WTC11 (cell line): ENCODE measurements around the gene ARHGEF12. TPM values are rescaled to one million over a fixed set of nuclear protein-coding genes. Genes with fewer than 3 reads are reported as not detected.

Experiments
- ATAC-seq: fragments of 200-7000 bp; cut with Tn5 transposase; 2 replicates; pipeline ENCODE4 v1.10.0; 2021; ENCODE audit warnings: mild to moderate bottlenecking, moderate library complexity
- CTCF ChIA-PET: fragments of 300-600 bp; sonication (Branson Sonifier 250); formaldehyde crosslinking; loops from one replicate; lab custom pipeline; 2021; ENCODE audit warnings: antibody characterized with exemption; lab: Charles Lee
- POLR2A ChIA-PET: fragments of 350-600 bp; sonication (Branson Sonifier 250); formaldehyde crosslinking; loops from one replicate; lab custom pipeline; 2021; ENCODE audit warnings: antibody characterized with exemption; lab: Charles Lee
- DNase-seq: peaks from one replicate; pipeline ENCODE4 v3.0.0; 2021; ENCODE audit warnings: low spot score
- H3K27ac Mint-ChIP-seq: 2 replicates; pipeline ENCODE4 v1.8.0; 2021; ENCODE audit warnings: mixed read lengths
- H3K27me3 Mint-ChIP-seq: 2 replicates; pipeline ENCODE4 v1.8.0; 2021; ENCODE audit warnings: low read depth, mild to moderate bottlenecking, moderate library complexity, mixed read lengths
- H3K36me3 Mint-ChIP-seq: 2 replicates; pipeline ENCODE4 v1.8.0; 2021; ENCODE audit warnings: mixed read lengths
- H3K4me1 Mint-ChIP-seq: 2 replicates; pipeline ENCODE4 v1.8.0; 2022; ENCODE audit warnings: mixed read lengths
- H3K4me3 Mint-ChIP-seq: 2 replicates; pipeline ENCODE4 v1.8.0; 2021; ENCODE audit warnings: mild to moderate bottlenecking, moderate library complexity, mixed read lengths
- H3K9me3 Mint-ChIP-seq: 2 replicates; pipeline ENCODE4 v1.8.0; 2021; ENCODE audit warnings: mixed read lengths
- ARID4B ChIP-seq: sonication (generic); formaldehyde crosslinking; IDR thresholded peaks from 2 replicates; pipeline ENCODE4 v1.8.0; 2023; ENCODE audit warnings: missing genetic modification reagents, mild to moderate bottlenecking, borderline replicate concordance
- CREM ChIP-seq: sonication (generic); formaldehyde crosslinking; IDR thresholded peaks from 2 replicates; pipeline ENCODE4 v1.8.1; 2022; ENCODE audit warnings: mild to moderate bottlenecking, missing genetic modification reagents, moderate library complexity
- ELF4 ChIP-seq: sonication (generic); formaldehyde crosslinking; IDR thresholded peaks from 2 replicates; pipeline ENCODE4 v1.8.1; 2022; ENCODE audit warnings: low read depth, mild to moderate bottlenecking, moderate library complexity, missing genetic modification reagents
- ERG ChIP-seq: fragments of 250-450 bp; sonication (Bioruptor Pico); IDR thresholded peaks from 2 replicates; pipeline ENCODE4 v1.8.0; 2021; ENCODE audit warnings: mild to moderate bottlenecking
- ESRRA ChIP-seq: sonication (generic); formaldehyde crosslinking; IDR thresholded peaks from 2 replicates; pipeline ENCODE4 v1.8.1; 2022; ENCODE audit warnings: mild to moderate bottlenecking, missing genetic modification reagents, borderline replicate concordance
- FOXP1 ChIP-seq: sonication (generic); formaldehyde crosslinking; IDR thresholded peaks from 2 replicates; pipeline ENCODE4 v1.8.0; 2022; ENCODE audit warnings: missing genetic modification reagents, mild to moderate bottlenecking, moderate library complexity, borderline replicate concordance
- FOXP4 ChIP-seq: sonication (generic); formaldehyde crosslinking; IDR thresholded peaks from 2 replicates; pipeline ENCODE4 v1.8.0; 2022; ENCODE audit warnings: mild to moderate bottlenecking, missing genetic modification reagents
- JUN ChIP-seq: sonication (generic); formaldehyde crosslinking; IDR thresholded peaks from 2 replicates; pipeline ENCODE4 v1.8.0; 2023; ENCODE audit warnings: mild to moderate bottlenecking, missing genetic modification reagents
- NFATC4 ChIP-seq: fragments of 250-450 bp; sonication (Bioruptor Pico); IDR thresholded peaks from 2 replicates; pipeline ENCODE4 v1.9.0; 2021; ENCODE audit warnings: mild to moderate bottlenecking
- OVOL2 ChIP-seq: fragments of 250-450 bp; sonication (Bioruptor Pico); IDR thresholded peaks from 2 replicates; pipeline ENCODE4 v1.9.0; 2021; ENCODE audit warnings: mild to moderate bottlenecking, borderline replicate concordance
- total RNA-seq: library from RNA; stranded (reverse); gene quantifications from 3 replicates; pipeline ENCODE4 v1.2.3, GENCODE V29; 2021
- TF ChIP-seq, protein P1 (sequence below): sonication (generic); formaldehyde crosslinking; IDR thresholded peaks from 2 replicates; pipeline ENCODE4 v1.8.1; 2023; ENCODE audit warnings: mild to moderate bottlenecking, missing genetic modification reagents, moderate library complexity
- TF ChIP-seq, protein P2 (sequence below): sonication (generic); formaldehyde crosslinking; IDR thresholded peaks from 2 replicates; pipeline ENCODE4 v1.8.1; 2022; ENCODE audit warnings: mild to moderate bottlenecking, moderate library complexity, missing genetic modification reagents
- TF ChIP-seq, protein P3 (sequence below): sonication (generic); formaldehyde crosslinking; conservative IDR thresholded peaks from 2 replicates; pipeline ENCODE4 v1.8.1; 2023; ENCODE audit warnings: mild to moderate bottlenecking, low read depth, missing genetic modification reagents, moderate library complexity
- TF ChIP-seq, protein P4 (sequence below): sonication (generic); formaldehyde crosslinking; IDR thresholded peaks from 2 replicates; pipeline ENCODE4 v1.8.1; 2022; ENCODE audit warnings: missing genetic modification reagents, borderline replicate concordance
- TF ChIP-seq, protein P5 (sequence below): fragments of 250-450 bp; sonication (Bioruptor Pico); IDR thresholded peaks from 2 replicates; pipeline ENCODE4 v1.9.0; 2021; ENCODE audit warnings: mild to moderate bottlenecking

ARHGEF12 gene
- total RNA-seq, 1 experiment from 2014 or later = 35.8 TPM

DNA sequence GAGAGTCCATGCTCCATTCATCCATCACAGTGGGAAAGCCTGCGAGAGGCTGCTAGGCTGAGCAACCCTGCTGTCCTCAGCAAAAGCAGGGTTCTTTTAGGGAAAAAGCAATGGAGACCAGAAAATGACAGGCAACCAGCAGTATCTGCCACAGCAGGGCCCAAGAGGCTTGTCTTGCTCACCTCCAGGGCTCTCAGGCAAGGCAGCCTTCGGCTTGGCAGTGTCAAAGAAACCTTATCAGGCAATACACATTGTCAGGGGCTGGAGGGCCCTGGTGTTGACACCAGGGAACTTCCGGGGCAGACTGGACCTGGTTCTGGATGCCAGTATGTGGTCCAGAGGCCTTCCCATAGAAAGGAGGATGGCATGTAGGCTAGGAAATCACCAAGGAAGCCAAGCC, 21.4 kb upstream of the ARHGEF12 start (continued):
- TF ChIP-seq, protein P1, sequence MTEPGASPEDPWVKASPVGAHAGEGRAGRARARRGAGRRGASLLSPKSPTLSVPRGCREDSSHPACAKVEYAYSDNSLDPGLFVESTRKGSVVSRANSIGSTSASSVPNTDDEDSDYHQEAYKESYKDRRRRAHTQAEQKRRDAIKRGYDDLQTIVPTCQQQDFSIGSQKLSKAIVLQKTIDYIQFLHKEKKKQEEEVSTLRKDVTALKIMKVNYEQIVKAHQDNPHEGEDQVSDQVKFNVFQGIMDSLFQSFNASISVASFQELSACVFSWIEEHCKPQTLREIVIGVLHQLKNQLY = no peak
- TF ChIP-seq OVOL2 (CRISPR knock-in tag) = no peak
- TF ChIP-seq, protein P2, sequence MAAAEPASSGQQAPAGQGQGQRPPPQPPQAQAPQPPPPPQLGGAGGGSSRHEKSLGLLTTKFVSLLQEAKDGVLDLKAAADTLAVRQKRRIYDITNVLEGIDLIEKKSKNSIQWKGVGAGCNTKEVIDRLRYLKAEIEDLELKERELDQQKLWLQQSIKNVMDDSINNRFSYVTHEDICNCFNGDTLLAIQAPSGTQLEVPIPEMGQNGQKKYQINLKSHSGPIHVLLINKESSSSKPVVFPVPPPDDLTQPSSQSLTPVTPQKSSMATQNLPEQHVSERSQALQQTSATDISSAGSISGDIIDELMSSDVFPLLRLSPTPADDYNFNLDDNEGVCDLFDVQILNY (CRISPR knock-in tag) = no peak
- no peak for TF ChIP-seq ELF4 (CRISPR knock-in tag)
- no peak for TF ChIP-seq FOXP4 (CRISPR knock-in tag)
- TF ChIP-seq, all 79 proteins: peak for 0

DNA sequence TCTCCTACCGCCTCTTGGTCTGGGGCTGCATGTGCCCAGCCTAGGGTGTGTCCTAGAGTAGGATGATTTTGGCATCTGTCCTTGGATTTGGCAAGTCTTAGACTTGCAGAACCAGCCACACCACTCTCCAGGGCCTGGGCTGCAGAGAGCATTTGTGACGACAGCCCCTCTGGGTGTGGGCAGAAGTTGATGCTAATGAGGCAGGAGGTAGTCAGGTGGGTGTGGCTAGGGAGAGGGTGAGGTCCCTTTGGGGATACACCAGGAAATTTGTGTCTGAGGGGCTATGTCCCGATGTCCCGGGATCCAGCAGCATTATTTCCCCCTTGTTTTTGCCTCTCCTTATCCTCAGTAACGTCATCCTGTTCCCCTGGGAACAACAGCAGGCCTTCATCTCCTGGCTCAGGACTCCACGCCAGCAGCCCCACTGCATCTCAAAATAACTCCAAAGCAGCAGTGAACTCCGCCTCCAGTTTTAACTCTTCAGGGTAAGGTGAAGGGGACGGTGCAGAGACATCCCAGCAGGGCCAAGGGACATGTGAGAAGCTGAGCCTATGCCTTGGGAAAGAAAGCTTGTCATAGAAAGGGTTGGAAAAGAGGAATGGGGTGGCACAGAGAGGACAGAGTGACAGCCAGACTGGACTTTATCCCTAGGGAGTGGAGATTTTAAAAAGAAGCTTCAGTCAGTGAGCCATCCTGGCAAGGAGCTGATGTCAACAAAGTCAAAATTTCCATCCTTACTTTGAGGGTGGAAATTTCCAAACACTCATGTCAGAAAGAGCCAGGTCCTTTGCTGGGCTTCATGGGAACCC, 19.1 kb upstream of the ARHGEF12 start:
- ATAC-seq (peak; percentile 98), DNase-seq (peak; percentile 42)
- Mint-ChIP-seq H3K4me1 (peaks cover 19% of the 10 kb centered on the region), H3K27me3 (peaks cover 2% of the 10 kb centered on the region; the same call in 1 of the 2 replicates), H3K4me3 (peak overlapping the region; percentile 57), H3K9me3 (no peaks in the 10 kb centered on the region), H3K27ac (peak overlapping the region; percentile 84; the same call in 1 of the 2 replicates), H3K36me3 (no peaks in the 10 kb centered on the region)
- CTCF ChIA-PET = interaction anchor here (0.9 to 2.0 kb wide), 4 partner anchors 14 to 87 kb away, joined by 3 to 25 read pairs (median 6); no protein-coding TSS in a partner anchor
- POLR2A ChIA-PET = interaction anchor here (0.6 to 1.8 kb wide), 2 partner anchors 81 to 137 kb away, joined by 3 to 4 read pairs; no protein-coding TSS in a partner anchor
- TF ChIP-seq, protein P3, sequence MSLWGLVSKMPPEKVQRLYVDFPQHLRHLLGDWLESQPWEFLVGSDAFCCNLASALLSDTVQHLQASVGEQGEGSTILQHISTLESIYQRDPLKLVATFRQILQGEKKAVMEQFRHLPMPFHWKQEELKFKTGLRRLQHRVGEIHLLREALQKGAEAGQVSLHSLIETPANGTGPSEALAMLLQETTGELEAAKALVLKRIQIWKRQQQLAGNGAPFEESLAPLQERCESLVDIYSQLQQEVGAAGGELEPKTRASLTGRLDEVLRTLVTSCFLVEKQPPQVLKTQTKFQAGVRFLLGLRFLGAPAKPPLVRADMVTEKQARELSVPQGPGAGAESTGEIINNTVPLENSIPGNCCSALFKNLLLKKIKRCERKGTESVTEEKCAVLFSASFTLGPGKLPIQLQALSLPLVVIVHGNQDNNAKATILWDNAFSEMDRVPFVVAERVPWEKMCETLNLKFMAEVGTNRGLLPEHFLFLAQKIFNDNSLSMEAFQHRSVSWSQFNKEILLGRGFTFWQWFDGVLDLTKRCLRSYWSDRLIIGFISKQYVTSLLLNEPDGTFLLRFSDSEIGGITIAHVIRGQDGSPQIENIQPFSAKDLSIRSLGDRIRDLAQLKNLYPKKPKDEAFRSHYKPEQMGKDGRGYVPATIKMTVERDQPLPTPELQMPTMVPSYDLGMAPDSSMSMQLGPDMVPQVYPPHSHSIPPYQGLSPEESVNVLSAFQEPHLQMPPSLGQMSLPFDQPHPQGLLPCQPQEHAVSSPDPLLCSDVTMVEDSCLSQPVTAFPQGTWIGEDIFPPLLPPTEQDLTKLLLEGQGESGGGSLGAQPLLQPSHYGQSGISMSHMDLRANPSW = no peak
- no peak for TF ChIP-seq NFATC4 (CRISPR knock-in tag)
- TF ChIP-seq ERG = no peak
- no peak for TF ChIP-seq CREM (CRISPR knock-in tag)
- TF ChIP-seq FOXP1 (CRISPR knock-in tag) = no peak
- TF ChIP-seq ARID4B (CRISPR knock-in tag) = no peak
- no peak for TF ChIP-seq JUN
- TF ChIP-seq ESRRA (CRISPR knock-in tag) = no peak
- TF ChIP-seq, protein P4, sequence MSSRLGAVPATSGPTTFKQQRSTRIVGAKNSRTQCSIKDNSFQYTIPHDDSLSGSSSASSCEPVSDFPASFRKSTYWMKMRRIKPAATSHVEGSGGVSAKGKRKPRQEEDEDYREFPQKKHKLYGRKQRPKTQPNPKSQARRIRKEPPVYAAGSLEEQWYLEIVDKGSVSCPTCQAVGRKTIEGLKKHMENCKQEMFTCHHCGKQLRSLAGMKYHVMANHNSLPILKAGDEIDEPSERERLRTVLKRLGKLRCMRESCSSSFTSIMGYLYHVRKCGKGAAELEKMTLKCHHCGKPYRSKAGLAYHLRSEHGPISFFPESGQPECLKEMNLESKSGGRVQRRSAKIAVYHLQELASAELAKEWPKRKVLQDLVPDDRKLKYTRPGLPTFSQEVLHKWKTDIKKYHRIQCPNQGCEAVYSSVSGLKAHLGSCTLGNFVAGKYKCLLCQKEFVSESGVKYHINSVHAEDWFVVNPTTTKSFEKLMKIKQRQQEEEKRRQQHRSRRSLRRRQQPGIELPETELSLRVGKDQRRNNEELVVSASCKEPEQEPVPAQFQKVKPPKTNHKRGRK (CRISPR knock-in tag) = no peak
- TF ChIP-seq, protein P1 = no peak
- TF ChIP-seq, protein P5, sequence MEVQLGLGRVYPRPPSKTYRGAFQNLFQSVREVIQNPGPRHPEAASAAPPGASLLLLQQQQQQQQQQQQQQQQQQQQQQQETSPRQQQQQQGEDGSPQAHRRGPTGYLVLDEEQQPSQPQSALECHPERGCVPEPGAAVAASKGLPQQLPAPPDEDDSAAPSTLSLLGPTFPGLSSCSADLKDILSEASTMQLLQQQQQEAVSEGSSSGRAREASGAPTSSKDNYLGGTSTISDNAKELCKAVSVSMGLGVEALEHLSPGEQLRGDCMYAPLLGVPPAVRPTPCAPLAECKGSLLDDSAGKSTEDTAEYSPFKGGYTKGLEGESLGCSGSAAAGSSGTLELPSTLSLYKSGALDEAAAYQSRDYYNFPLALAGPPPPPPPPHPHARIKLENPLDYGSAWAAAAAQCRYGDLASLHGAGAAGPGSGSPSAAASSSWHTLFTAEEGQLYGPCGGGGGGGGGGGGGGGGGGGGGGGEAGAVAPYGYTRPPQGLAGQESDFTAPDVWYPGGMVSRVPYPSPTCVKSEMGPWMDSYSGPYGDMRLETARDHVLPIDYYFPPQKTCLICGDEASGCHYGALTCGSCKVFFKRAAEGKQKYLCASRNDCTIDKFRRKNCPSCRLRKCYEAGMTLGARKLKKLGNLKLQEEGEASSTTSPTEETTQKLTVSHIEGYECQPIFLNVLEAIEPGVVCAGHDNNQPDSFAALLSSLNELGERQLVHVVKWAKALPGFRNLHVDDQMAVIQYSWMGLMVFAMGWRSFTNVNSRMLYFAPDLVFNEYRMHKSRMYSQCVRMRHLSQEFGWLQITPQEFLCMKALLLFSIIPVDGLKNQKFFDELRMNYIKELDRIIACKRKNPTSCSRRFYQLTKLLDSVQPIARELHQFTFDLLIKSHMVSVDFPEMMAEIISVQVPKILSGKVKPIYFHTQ = no peak
